NB4 (cell line): ENCODE results near the gene GSTO2.

Source experiments
- CTCF ChIP-seq: IDR thresholded peaks from one replicate; pipeline ENCODE4 v1.5.1; 2012; ENCODE audit warnings: low read depth, low read length
- MAX ChIP-seq: IDR thresholded peaks from 2 replicates; pipeline ENCODE4 v1.6.1; 2011; ENCODE audit warnings: low read depth, low read length
- POLR2A ChIP-seq: IDR thresholded peaks from 2 replicates; pipeline ENCODE4 v1.6.1; 2011; ENCODE audit warnings: mild to moderate bottlenecking; ENCODE audit not compliant: insufficient read length; ENCODE audit errors: extremely low read depth

DNA sequence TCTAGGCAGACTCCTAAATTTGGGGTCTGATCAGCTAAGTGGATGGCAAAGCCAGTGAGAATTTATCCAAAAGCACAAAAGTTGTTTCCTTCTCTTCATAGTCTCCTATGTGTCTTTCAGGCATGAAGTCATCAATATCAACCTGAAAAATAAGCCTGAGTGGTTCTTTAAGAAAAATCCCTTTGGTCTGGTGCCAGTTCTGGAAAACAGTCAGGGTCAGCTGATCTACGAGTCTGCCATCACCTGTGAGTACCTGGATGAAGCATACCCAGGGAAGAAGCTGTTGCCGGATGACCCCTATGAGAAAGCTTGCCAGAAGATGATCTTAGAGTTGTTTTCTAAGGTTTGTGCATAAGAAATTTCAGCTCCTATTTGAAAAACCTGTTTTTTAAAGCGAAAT lies 9.5 kb upstream of the GSTO2 start:
- TF ChIP-seq MAX = no peak
- TF ChIP-seq CTCF = no peak
- TF ChIP-seq POLR2A = no peak
